ENCODE results near the gene BCKDHB. TPM values are rescaled to one million over a fixed set of nuclear protein-coding genes. Genes with fewer than 3 reads are reported as not detected.

BCKDHB gene
- polyA plus RNA-seq, 1 donor (not counting 4 experiments of a cell fraction or from before 2014, with no cell fraction given) = 20.9 TPM

DNA sequence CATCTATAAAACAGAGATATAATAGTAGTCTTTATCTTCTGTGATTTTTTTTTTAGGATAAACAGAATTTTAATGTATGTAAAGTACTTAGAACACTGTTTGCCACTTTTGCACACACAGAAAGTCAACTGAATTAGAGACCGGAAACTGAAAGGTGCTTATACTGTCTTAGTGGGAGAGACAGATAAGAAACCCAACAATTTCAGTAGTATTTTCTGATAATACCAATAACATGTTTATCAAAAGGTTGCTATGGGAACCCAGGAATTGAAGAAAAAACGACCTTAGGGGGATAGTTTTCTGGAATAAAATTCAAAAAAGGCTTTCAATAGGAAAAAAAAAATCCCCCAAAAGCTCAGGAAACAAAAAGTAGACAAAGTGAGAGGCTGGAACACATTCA, 138.6 kb downstream of the BCKDHB start:
- Histone ChIP-seq H4K20me1 (ENCODE audit: control insufficient read depth, extremely low read depth, insufficient read depth, low read length) (no peaks in the 10 kb centered on the region), H3K79me2 (ENCODE audit: control insufficient read depth, insufficient read depth, low read length) (no peaks in the 10 kb centered on the region), H3K27ac (ENCODE audit: control insufficient read depth, insufficient read depth, low read length) (no peak overlapping the region), H3K4me2 (ENCODE audit: control insufficient read depth, extremely low read depth, insufficient read depth, low read depth, low read length) (no peak overlapping the region), H3K9me1 (ENCODE audit: control insufficient read depth, extremely low read depth, insufficient read depth, low read length) (no peaks in the 10 kb centered on the region), H3K4me3 (ENCODE audit: control insufficient read depth in 2 of 3, extremely low read depth in 1 of 3, insufficient read depth in 2 of 3, low read depth in 1 of 3, low read length in 3 of 3) (no peak overlapping the region), H3K9ac (ENCODE audit: control insufficient read depth, extremely low read depth, insufficient read depth, low read length) (no peak overlapping the region), H3K9me3 (ENCODE audit: control insufficient read depth, low read depth, low read length) (no peaks in the 10 kb centered on the region), H3K36me3 (ENCODE audit: control insufficient read depth in 2 of 2, extremely low read depth in 1 of 2, insufficient read depth in 2 of 2, low read length in 2 of 2) (no peaks in the 10 kb centered on the region), H3K27me3 (ENCODE audit: control insufficient read depth, extremely low read depth, insufficient read depth, low read length) (no peaks in the 10 kb centered on the region), H3K4me1 (ENCODE audit: control insufficient read depth, extremely low read depth, insufficient read depth, low read length) (no peaks in the 10 kb centered on the region), H2AFZ (ENCODE audit: control insufficient read depth, low read length) (no peak overlapping the region)
- FAIRE-seq = no peak
- dilution Hi-C loops (cut with MboI; ENCODE audit: extremely low pct_ligation_motif_present, low sequenced_read_pairs) = no loop called here
- no peak for TF ChIP-seq EZH2 (IDR thresholded peaks at IDR 0.05; ENCODE audit: low read length)
- no peak for DNase-seq (ENCODE audit: low read depth, low spot score)

DNA sequence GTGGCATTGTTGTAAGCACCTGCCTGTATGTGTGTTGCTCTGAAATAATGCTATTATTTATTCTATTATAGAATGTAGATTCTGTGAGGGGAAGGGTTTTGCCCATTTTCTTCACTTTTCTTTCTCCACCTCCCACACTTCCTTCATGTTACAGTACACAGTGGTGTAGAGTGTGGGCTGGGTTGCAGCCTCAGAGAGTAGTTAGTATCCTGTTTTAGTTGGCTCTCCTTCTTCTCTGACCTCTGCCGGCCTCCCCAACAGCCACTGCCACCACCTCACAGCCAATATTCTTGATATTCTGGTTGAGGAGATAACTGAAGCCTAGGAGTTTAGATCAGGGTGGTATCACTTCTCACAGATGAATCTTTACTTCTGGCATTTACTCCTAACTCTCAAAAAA, 143.4 kb downstream of the BCKDHB start:
- no peak for DNase-seq (ENCODE audit: low read depth, low spot score)
- no peak overlapping the region for H3K27ac ChIP-seq (ENCODE audit: control insufficient read depth, insufficient read depth, low read length)
- no peaks in the 10 kb centered on the region for H3K27me3 ChIP-seq (ENCODE audit: control insufficient read depth, extremely low read depth, insufficient read depth, low read length)
- no peak overlapping the region for H2AFZ ChIP-seq (ENCODE audit: control insufficient read depth, low read length)
- no peak overlapping the region for H3K4me3 ChIP-seq (ENCODE audit: control insufficient read depth in 2 of 3, extremely low read depth in 1 of 3, insufficient read depth in 2 of 3, low read depth in 1 of 3, low read length in 3 of 3)
- no peaks in the 10 kb centered on the region for H4K20me1 ChIP-seq (ENCODE audit: control insufficient read depth, extremely low read depth, insufficient read depth, low read length)
- no peak for TF ChIP-seq EZH2 (IDR thresholded peaks at IDR 0.05; ENCODE audit: low read length)
- TF ChIP-seq, protein P1, sequence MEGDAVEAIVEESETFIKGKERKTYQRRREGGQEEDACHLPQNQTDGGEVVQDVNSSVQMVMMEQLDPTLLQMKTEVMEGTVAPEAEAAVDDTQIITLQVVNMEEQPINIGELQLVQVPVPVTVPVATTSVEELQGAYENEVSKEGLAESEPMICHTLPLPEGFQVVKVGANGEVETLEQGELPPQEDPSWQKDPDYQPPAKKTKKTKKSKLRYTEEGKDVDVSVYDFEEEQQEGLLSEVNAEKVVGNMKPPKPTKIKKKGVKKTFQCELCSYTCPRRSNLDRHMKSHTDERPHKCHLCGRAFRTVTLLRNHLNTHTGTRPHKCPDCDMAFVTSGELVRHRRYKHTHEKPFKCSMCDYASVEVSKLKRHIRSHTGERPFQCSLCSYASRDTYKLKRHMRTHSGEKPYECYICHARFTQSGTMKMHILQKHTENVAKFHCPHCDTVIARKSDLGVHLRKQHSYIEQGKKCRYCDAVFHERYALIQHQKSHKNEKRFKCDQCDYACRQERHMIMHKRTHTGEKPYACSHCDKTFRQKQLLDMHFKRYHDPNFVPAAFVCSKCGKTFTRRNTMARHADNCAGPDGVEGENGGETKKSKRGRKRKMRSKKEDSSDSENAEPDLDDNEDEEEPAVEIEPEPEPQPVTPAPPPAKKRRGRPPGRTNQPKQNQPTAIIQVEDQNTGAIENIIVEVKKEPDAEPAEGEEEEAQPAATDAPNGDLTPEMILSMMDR (optimal IDR thresholded peaks at IDR 0.05 in 1 of 3, IDR thresholded peaks at IDR 0.05 in 1 of 3, conservative IDR thresholded peaks at IDR 0.05 in 1 of 3; ENCODE audit: extremely low read depth in 1 of 3, insufficient read depth in 2 of 3, low read length in 3 of 3) = no peak
- no peaks in the 10 kb centered on the region for H3K36me3 ChIP-seq (ENCODE audit: control insufficient read depth in 2 of 2, extremely low read depth in 1 of 2, insufficient read depth in 2 of 2, low read length in 2 of 2)
- H3K79me2 ChIP-seq (ENCODE audit: control insufficient read depth, insufficient read depth, low read length) = no peaks in the 10 kb centered on the region
- FAIRE-seq = no peak
- no peaks in the 10 kb centered on the region for H3K4me1 ChIP-seq (ENCODE audit: control insufficient read depth, extremely low read depth, insufficient read depth, low read length)
- no peak overlapping the region for H3K9ac ChIP-seq (ENCODE audit: control insufficient read depth, extremely low read depth, insufficient read depth, low read length)
- H3K4me2 ChIP-seq (ENCODE audit: control insufficient read depth, extremely low read depth, insufficient read depth, low read depth, low read length) = no peak overlapping the region
- no peaks in the 10 kb centered on the region for H3K9me3 ChIP-seq (ENCODE audit: control insufficient read depth, low read depth, low read length)
- dilution Hi-C loops (cut with MboI; ENCODE audit: extremely low pct_ligation_motif_present, low sequenced_read_pairs) = no loop called here
- H3K9me1 ChIP-seq (ENCODE audit: control insufficient read depth, extremely low read depth, insufficient read depth, low read length) = no peaks in the 10 kb centered on the region

DNA sequence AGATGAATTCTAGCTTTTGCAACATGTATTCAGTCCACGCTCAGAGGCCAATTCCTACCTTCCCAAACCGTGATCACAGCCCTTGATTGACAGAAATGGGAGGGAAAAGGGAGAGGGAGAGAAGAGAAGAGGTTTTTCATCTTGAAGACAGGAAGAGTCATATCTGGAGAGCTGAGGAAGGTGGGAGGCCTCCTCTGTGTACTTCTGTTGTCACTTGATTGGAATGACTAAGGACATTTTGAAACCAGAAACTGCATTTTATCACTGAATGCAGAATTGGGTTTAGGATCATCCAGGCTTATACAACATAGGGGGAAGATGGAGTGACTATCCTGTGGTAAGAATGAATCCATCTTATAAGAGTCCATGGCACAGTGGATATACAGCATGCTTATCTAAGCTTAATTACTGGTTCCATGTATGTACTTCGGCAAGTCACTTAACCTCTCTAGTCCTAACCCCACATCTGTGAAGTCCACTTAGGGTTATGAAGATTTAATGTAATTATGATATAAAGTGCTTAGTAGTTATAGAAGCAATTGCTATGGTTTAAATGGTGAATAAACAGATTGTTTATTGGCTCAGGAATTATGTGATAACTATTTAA, 144.0 kb downstream of the BCKDHB start:
- Histone ChIP-seq H3K9me3 (ENCODE audit: control insufficient read depth, low read depth, low read length) (no peaks in the 10 kb centered on the region), H3K4me1 (ENCODE audit: control insufficient read depth, extremely low read depth, insufficient read depth, low read length) (no peaks in the 10 kb centered on the region), H2AFZ (ENCODE audit: control insufficient read depth, low read length) (no peak overlapping the region), H3K79me2 (ENCODE audit: control insufficient read depth, insufficient read depth, low read length) (no peaks in the 10 kb centered on the region), H3K4me2 (ENCODE audit: control insufficient read depth, extremely low read depth, insufficient read depth, low read depth, low read length) (no peak overlapping the region), H4K20me1 (ENCODE audit: control insufficient read depth, extremely low read depth, insufficient read depth, low read length) (no peaks in the 10 kb centered on the region), H3K4me3 (ENCODE audit: control insufficient read depth in 2 of 3, extremely low read depth in 1 of 3, insufficient read depth in 2 of 3, low read depth in 1 of 3, low read length in 3 of 3) (no peak overlapping the region), H3K27me3 (ENCODE audit: control insufficient read depth, extremely low read depth, insufficient read depth, low read length) (no peaks in the 10 kb centered on the region), H3K9ac (ENCODE audit: control insufficient read depth, extremely low read depth, insufficient read depth, low read length) (no peak overlapping the region), H3K27ac (ENCODE audit: control insufficient read depth, insufficient read depth, low read length) (no peak overlapping the region), H3K36me3 (ENCODE audit: control insufficient read depth in 2 of 2, extremely low read depth in 1 of 2, insufficient read depth in 2 of 2, low read length in 2 of 2) (no peaks in the 10 kb centered on the region), H3K9me1 (ENCODE audit: control insufficient read depth, extremely low read depth, insufficient read depth, low read length) (no peaks in the 10 kb centered on the region)
- no peak for DNase-seq (ENCODE audit: low read depth, low spot score)
- no peak for FAIRE-seq
- dilution Hi-C loops (cut with MboI; ENCODE audit: extremely low pct_ligation_motif_present, low sequenced_read_pairs) = no loop called here
- TF ChIP-seq, protein P1 (optimal IDR thresholded peaks at IDR 0.05 in 1 of 3, IDR thresholded peaks at IDR 0.05 in 1 of 3, conservative IDR thresholded peaks at IDR 0.05 in 1 of 3; ENCODE audit: extremely low read depth in 1 of 3, insufficient read depth in 2 of 3, low read length in 3 of 3) = no peak
- no peak for TF ChIP-seq EZH2 (IDR thresholded peaks at IDR 0.05; ENCODE audit: low read length)
